ENCODE measurements around the gene SLC35F3. TPM values are rescaled to one million over a fixed set of nuclear protein-coding genes. Genes with fewer than 3 reads are reported as not detected.

Gene SLC35F3
- total and polyA plus RNA-seq, 9 of the 15 experiments (the other 6 are each of a cell fraction or from before 2014, with no cell fraction given), result 0.04 to 0.07 (median 0.04) TPM; not detected in 6

DNA sequence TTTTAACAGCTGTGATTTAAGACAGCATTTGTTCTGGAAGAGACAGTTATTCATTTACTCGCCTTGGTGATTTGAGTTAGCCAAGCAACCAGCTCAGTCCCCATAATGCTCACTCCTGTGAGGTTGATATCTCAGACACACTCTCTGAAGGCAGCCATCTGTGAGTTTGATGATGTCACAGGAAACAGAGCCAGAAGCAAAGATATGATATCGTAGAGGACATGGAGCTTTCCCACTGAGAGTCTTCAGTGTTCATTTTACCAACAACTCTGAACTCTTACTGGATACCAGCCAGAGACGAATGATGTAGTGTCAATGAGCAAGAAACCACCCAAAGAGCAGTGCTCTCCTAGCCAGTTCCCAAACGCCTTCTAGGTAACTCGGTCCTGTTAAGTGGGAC is 219.4 kb downstream of the SLC35F3 start:
- no peak overlapping the region for H3K9ac ChIP-seq (ENCODE audit: insufficient read depth in 1 of 2, low read depth in 2 of 2, low read length in 2 of 2)
- FAIRE-seq (no peak), DNase-seq (ENCODE audit: extremely low read depth in 1 of 4, low spot score in 3 of 4) (no peak), ATAC-seq (no peak)
- H2AFZ ChIP-seq (ENCODE audit: low read depth, low read length), result no peak overlapping the region
- no peaks in the 10 kb centered on the region for H3K36me3 ChIP-seq (ENCODE audit: control insufficient read depth, insufficient read depth, low read length)
- no peak overlapping the region for H3K27ac ChIP-seq (ENCODE audit: extremely low read depth, low read depth, low read length)
- in situ Hi-C loops (cut with MboI), result loop anchor here (10.0 kb wide), 2 partner anchors 351 to 971 kb away; partner anchors contain the start of gene TARBP1
- peaks cover 4 to 30% of the 10 kb centered on the region in 2 experiments for H3K27me3 ChIP-seq (ENCODE audit: control insufficient read depth in 2 of 2, insufficient read depth in 2 of 2, low read length in 2 of 2)
- no peaks in the 10 kb centered on the region for H3K9me1 ChIP-seq (ENCODE audit: control insufficient read depth, insufficient read depth, low read length)
- CTCF ChIA-PET (ENCODE audit: low intra/inter-chr PET ratio), result no interaction called here
- POLR2A ChIA-PET, result interaction anchor here (0.6 kb wide), 1 partner anchor 26 kb away, joined by 3 read pairs; no protein-coding TSS in a partner anchor
- no peaks in the 10 kb centered on the region for H3K9me3 ChIP-seq (replicated peaks; ENCODE audit: control insufficient read depth, insufficient read depth, low read depth, low read length)
- 1% methylated on average over 5 of the region's 5 CpGs for WGBS (ENCODE audit: insufficient coverage, low coverage, missing lambda C conversion rate)
- H4K20me1 ChIP-seq (replicated peaks; ENCODE audit: control insufficient read depth, insufficient read depth, low read length), result no peaks in the 10 kb centered on the region
- no peaks in the 10 kb centered on the region for H3K79me2 ChIP-seq (ENCODE audit: control insufficient read depth, insufficient read depth, low read length)
- no peaks in the 10 kb centered on the region for H3K4me1 ChIP-seq (replicated peaks in 1 of 2; ENCODE audit: control insufficient read depth in 2 of 2, insufficient read depth in 2 of 2, low read length in 2 of 2)
- no peak overlapping the region for H3K4me2 ChIP-seq (ENCODE audit: insufficient read depth, low read length)
- intact Hi-C loops (cut with micrococcal nuclease), result no loop called here
- no TSS peak for BruUV-seq (replicated peaks)
- no peak overlapping the region for H3K4me3 ChIP-seq
- 0 out of 2 replicates have a peak, but pooled peaks have one; percentile 19 for TF ChIP-seq CREM (IDR thresholded peaks at IDR 0.05; ENCODE audit: low read depth)
- TF ChIP-seq, protein P1, sequence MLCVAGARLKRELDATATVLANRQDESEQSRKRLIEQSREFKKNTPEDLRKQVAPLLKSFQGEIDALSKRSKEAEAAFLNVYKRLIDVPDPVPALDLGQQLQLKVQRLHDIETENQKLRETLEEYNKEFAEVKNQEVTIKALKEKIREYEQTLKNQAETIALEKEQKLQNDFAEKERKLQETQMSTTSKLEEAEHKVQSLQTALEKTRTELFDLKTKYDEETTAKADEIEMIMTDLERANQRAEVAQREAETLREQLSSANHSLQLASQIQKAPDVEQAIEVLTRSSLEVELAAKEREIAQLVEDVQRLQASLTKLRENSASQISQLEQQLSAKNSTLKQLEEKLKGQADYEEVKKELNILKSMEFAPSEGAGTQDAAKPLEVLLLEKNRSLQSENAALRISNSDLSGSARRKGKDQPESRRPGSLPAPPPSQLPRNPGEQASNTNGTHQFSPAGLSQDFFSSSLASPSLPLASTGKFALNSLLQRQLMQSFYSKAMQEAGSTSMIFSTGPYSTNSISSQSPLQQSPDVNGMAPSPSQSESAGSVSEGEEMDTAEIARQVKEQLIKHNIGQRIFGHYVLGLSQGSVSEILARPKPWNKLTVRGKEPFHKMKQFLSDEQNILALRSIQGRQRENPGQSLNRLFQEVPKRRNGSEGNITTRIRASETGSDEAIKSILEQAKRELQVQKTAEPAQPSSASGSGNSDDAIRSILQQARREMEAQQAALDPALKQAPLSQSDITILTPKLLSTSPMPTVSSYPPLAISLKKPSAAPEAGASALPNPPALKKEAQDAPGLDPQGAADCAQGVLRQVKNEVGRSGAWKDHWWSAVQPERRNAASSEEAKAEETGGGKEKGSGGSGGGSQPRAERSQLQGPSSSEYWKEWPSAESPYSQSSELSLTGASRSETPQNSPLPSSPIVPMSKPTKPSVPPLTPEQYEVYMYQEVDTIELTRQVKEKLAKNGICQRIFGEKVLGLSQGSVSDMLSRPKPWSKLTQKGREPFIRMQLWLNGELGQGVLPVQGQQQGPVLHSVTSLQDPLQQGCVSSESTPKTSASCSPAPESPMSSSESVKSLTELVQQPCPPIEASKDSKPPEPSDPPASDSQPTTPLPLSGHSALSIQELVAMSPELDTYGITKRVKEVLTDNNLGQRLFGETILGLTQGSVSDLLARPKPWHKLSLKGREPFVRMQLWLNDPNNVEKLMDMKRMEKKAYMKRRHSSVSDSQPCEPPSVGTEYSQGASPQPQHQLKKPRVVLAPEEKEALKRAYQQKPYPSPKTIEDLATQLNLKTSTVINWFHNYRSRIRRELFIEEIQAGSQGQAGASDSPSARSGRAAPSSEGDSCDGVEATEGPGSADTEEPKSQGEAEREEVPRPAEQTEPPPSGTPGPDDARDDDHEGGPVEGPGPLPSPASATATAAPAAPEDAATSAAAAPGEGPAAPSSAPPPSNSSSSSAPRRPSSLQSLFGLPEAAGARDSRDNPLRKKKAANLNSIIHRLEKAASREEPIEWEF (CRISPR knock-in tag; IDR thresholded peaks at IDR 0.05), result no peak
- TF ChIP-seq CBFA2T3 (IDR thresholded peaks at IDR 0.05), result peak; percentile 23; the same call in 1 of the 2 replicates
- TF ChIP-seq ATF1 (CRISPR knock-in tag; IDR thresholded peaks at IDR 0.05), result no peak
- TF ChIP-seq ATF1 (tag; IDR thresholded peaks at IDR 0.05), result peak; percentile 43; the same call in 1 of the 2 replicates

All from K562 (cell line).